Panc1 (cell line): ENCODE measurements around the gene ARHGAP31. TPM values are rescaled to one million over a fixed set of nuclear protein-coding genes. Genes with fewer than 3 reads are reported as not detected.

Source experiments
- ATAC-seq: fragments of 200-7000 bp; cut with Tn5 transposase; 2 replicates; pipeline ENCODE4 v1.9.1; 2020; ENCODE audit warnings: mild to moderate bottlenecking, moderate library complexity
- BruUV-seq: library from RNA; stranded (reverse); fragments of 400-500 nt; replicated peaks from 2 replicates; lab custom pipeline; 2021; lab: Mats Ljungman, UMichigan
- CTCF ChIA-PET: fragments of 300-600 bp; sonication (Branson Sonifier 250); formaldehyde crosslinking; loops from one replicate; lab custom pipeline; 2022; ENCODE audit warnings: antibody characterized with exemption; lab: Charles Lee
- POLR2A ChIA-PET: fragments of 300-600 bp; sonication (Branson Sonifier 250); formaldehyde crosslinking; loops from one replicate; lab custom pipeline; 2022; ENCODE audit warnings: antibody characterized with exemption; lab: Charles Lee
- DNase-seq: peaks from one replicate; pipeline ENCODE4 v3.0.0-alpha.2; 2010; ENCODE audit warnings: low read depth, low spot score
- H3K27ac ChIP-seq: 2 replicates; pipeline ENCODE4 v1.5.1; 2011; ENCODE audit warnings: mild to moderate bottlenecking, low read length, inconsistent platforms
- H3K27me3 ChIP-seq: fragments of 200-500 bp; sonication (Bioruptor generic); 2 replicates; pipeline ENCODE4 v1.6.0; 2014; ENCODE audit warnings: low read length, inconsistent platforms; ENCODE audit not compliant: control insufficient read depth, insufficient read depth
- H3K36me3 ChIP-seq: fragments of 200-500 bp; sonication (Bioruptor generic); 2 replicates; pipeline ENCODE4 v1.5.1; 2014; ENCODE audit warnings: inconsistent platforms, mild to moderate bottlenecking, low read length, moderate library complexity; ENCODE audit not compliant: control insufficient read depth, insufficient read depth
- H3K4me1 ChIP-seq: 2 replicates; pipeline ENCODE4 v1.5.1; 2011; ENCODE audit warnings: inconsistent platforms, mild to moderate bottlenecking, low read length, moderate library complexity; ENCODE audit not compliant: control insufficient read depth, insufficient read depth
- H3K4me3 ChIP-seq, 2 experiments: 2 replicates each; pipeline ENCODE4 v1.5.1; 2011 to 2012; ENCODE audit warnings: low read depth in 2 of 2, low read length in 2 of 2, mild to moderate bottlenecking in 2 of 2, inconsistent platforms in 1 of 2, moderate library complexity in 1 of 2
- H3K9me3 ChIP-seq: fragments of 200-500 bp; sonication (Bioruptor generic); 2 replicates; pipeline ENCODE4 v1.5.1; 2014; ENCODE audit warnings: low read depth, mild to moderate bottlenecking, inconsistent platforms, low read length, moderate library complexity; ENCODE audit not compliant: control insufficient read depth, insufficient read depth
- CTCF ChIP-seq: fragments of 450-650 bp; IDR thresholded peaks from 2 replicates; pipeline ENCODE4 v1.5.1; 2017; ENCODE audit warnings: mild to moderate bottlenecking
- POLR2AphosphoS5 ChIP-seq: IDR thresholded peaks from 2 replicates; pipeline ENCODE4 v1.6.1; 2012; ENCODE audit warnings: mild to moderate bottlenecking, low read depth, low read length, moderate library complexity
- SIN3A ChIP-seq: IDR thresholded peaks from 2 replicates; pipeline ENCODE4 v1.6.1; 2012; ENCODE audit warnings: low read depth, mild to moderate bottlenecking, low read length, moderate library complexity, borderline replicate concordance; ENCODE audit not compliant: insufficient read depth
- TCF7L2 ChIP-seq: IDR thresholded peaks from 2 replicates; pipeline ENCODE4 v1.6.1; 2011; ENCODE audit warnings: mild to moderate bottlenecking, low read depth, low read length, inconsistent platforms
- in situ Hi-C: cut with HindIII; loops from 2 replicates; pipeline ENCODE4 v1.10.0; 2016; ENCODE audit warnings: low sequenced_read_pairs, low pct_unique_long_range_greater_than_20kb
- intact Hi-C: fragments of 100-400 bp; cut with micrococcal nuclease; formaldehyde crosslinking; loops from one replicate; pipeline ENCODE4 v1.10.0; 2022; ENCODE audit not compliant: unreplicated experiment
- total RNA-seq: library from RNA; stranded (reverse); gene quantifications from one replicate; pipeline ENCODE4 v1.2.1, GENCODE V29; 2021; ENCODE audit not compliant: unreplicated experiment
- TF ChIP-seq, protein P1 (sequence below), 2 experiments: IDR thresholded peaks; 2 replicates each; pipeline ENCODE4 v1.6.1; 2011 to 2012; ENCODE audit warnings: low read depth in 2 of 2, control low read depth in 1 of 2, low read length in 1 of 2, mild to moderate bottlenecking in 1 of 2, moderate library complexity in 1 of 2; ENCODE audit not compliant: insufficient read depth in 1 of 2

ARHGAP31 gene
- total RNA-seq, 1 experiment from 2014 or later = 7.6 TPM

- no peak overlapping the region for H3K4me3 ChIP-seq
- TF ChIP-seq CTCF (no peak), SIN3A (no peak), TCF7L2 (no peak), POLR2AphosphoS5 (no peak)
- TF ChIP-seq, protein P1, sequence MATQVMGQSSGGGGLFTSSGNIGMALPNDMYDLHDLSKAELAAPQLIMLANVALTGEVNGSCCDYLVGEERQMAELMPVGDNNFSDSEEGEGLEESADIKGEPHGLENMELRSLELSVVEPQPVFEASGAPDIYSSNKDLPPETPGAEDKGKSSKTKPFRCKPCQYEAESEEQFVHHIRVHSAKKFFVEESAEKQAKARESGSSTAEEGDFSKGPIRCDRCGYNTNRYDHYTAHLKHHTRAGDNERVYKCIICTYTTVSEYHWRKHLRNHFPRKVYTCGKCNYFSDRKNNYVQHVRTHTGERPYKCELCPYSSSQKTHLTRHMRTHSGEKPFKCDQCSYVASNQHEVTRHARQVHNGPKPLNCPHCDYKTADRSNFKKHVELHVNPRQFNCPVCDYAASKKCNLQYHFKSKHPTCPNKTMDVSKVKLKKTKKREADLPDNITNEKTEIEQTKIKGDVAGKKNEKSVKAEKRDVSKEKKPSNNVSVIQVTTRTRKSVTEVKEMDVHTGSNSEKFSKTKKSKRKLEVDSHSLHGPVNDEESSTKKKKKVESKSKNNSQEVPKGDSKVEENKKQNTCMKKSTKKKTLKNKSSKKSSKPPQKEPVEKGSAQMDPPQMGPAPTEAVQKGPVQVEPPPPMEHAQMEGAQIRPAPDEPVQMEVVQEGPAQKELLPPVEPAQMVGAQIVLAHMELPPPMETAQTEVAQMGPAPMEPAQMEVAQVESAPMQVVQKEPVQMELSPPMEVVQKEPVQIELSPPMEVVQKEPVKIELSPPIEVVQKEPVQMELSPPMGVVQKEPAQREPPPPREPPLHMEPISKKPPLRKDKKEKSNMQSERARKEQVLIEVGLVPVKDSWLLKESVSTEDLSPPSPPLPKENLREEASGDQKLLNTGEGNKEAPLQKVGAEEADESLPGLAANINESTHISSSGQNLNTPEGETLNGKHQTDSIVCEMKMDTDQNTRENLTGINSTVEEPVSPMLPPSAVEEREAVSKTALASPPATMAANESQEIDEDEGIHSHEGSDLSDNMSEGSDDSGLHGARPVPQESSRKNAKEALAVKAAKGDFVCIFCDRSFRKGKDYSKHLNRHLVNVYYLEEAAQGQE (IDR thresholded peaks at IDR 0.05; ENCODE audit: insufficient read depth in 1 of 2, low read depth in 2 of 2, low read length in 1 of 2) = no peak
- ChIA-PET POLR2A (no interaction called here), CTCF (no interaction called here)
- intact Hi-C loops = no loop called here
- BruUV-seq = no TSS peak
- no peak for ATAC-seq
- DNase-seq = no peak
- H3K9me3 ChIP-seq = no peaks in the 10 kb centered on the region
- no peaks in the 10 kb centered on the region for H3K36me3 ChIP-seq
- no peaks in the 10 kb centered on the region for H3K4me1 ChIP-seq
- no peaks in the 10 kb centered on the region for H3K27me3 ChIP-seq
- in situ Hi-C loops = no loop called here
- H3K27ac ChIP-seq = no peak overlapping the region
Observed at GRCh38 chr3:119375510-119375909, 81.3 kb downstream of the ARHGAP31 start.

- Histone ChIP-seq H3K36me3 (no peaks in the 10 kb centered on the region), H3K4me3 (no peak overlapping the region), H3K27me3 (no peaks in the 10 kb centered on the region), H3K9me3 (no peaks in the 10 kb centered on the region), H3K27ac (no peak overlapping the region), H3K4me1 (no peaks in the 10 kb centered on the region)
- DNase-seq = no peak
- BruUV-seq = no TSS peak
- intact Hi-C loops (no loop called here), in situ Hi-C loops (no loop called here)
- CTCF ChIA-PET = no interaction called here
- POLR2A ChIA-PET = no interaction called here
- no peak for ATAC-seq
- no peak for TF ChIP-seq CTCF
- TF ChIP-seq POLR2AphosphoS5 = no peak
- no peak for TF ChIP-seq SIN3A
- TF ChIP-seq, protein P1 (IDR thresholded peaks at IDR 0.05; ENCODE audit: insufficient read depth in 1 of 2, low read depth in 2 of 2, low read length in 1 of 2) = no peak
- TF ChIP-seq TCF7L2 = no peak
Observed at GRCh38 chr3:119376758-119377157, 82.6 kb downstream of the ARHGAP31 start.
